ENCODE measurements around the gene DCLK1.
A peak's percentile ranks its signal among the peaks of the same experiment; 100 is the strongest.

The DCLK1 gene

GRCh38 chr13:35961002-35961401 lies 170.2 kb downstream of the DCLK1 start:
- no peak overlapping the region for H3K4me3 ChIP-seq (ENCODE audit: low read length)
- DNase-seq (ENCODE audit: low read depth), result no peak
- no peak for TF ChIP-seq CTCF (conservative IDR thresholded peaks at IDR 0.05; ENCODE audit: low read length)

- DNase-seq (ENCODE audit: low read depth), result no peak
- no peak for TF ChIP-seq CTCF (conservative IDR thresholded peaks at IDR 0.05; ENCODE audit: low read length)
- H3K4me3 ChIP-seq (ENCODE audit: low read length), result no peak overlapping the region
These were observed 173.2 kb downstream of the DCLK1 start for GRCh38 chr13:35957996-35958395.

GRCh38 chr13:35957241-35957731 lies 173.9 kb downstream of the DCLK1 start:
- no peak overlapping the region for H3K4me3 ChIP-seq (ENCODE audit: low read length)
- peak; percentile 83 for DNase-seq (ENCODE audit: low read depth)
- TF ChIP-seq CTCF (conservative IDR thresholded peaks at IDR 0.05; ENCODE audit: low read length), result no peak

- H3K4me3 ChIP-seq (ENCODE audit: low read length), result no peak overlapping the region
- no peak for DNase-seq (ENCODE audit: low read depth)
- TF ChIP-seq CTCF (conservative IDR thresholded peaks at IDR 0.05; ENCODE audit: low read length), result no peak
These were observed 175.1 kb downstream of the DCLK1 start for GRCh38 chr13:35956074-35956473.

- no peak for TF ChIP-seq CTCF (conservative IDR thresholded peaks at IDR 0.05; ENCODE audit: low read length)
- DNase-seq (ENCODE audit: low read depth), result peak; percentile 29
These were observed 177.0 kb downstream of the DCLK1 start for GRCh38 chr13:35954207-35954560.

GRCh38 chr13:35953537-35954206 lies 177.5 kb downstream of the DCLK1 start:
- peak; percentile 84 for TF ChIP-seq CTCF (conservative IDR thresholded peaks at IDR 0.05; ENCODE audit: low read length)
- DNase-seq (ENCODE audit: low read depth), result peak; percentile 98
- H3K4me3 ChIP-seq (ENCODE audit: low read length), result peak overlapping the region; percentile 9; the same call in 1 of the 2 replicates

More at GRCh38 chr13:35954207-35954560, 177.0 kb downstream of the DCLK1 start:
- H3K4me3 ChIP-seq (ENCODE audit: low read length), result no peak overlapping the region

GRCh38 chr13:35947315-35947714 lies 183.9 kb downstream of the DCLK1 start:
- TF ChIP-seq CTCF (conservative IDR thresholded peaks at IDR 0.05; ENCODE audit: low read length), result no peak
- DNase-seq (ENCODE audit: low read depth), result no peak
- H3K4me3 ChIP-seq (ENCODE audit: low read length), result no peak overlapping the region

Measured in AG10803 (cell line).